Fibroblast of lung (primary cell): ENCODE data around the gene MPV17L2. TPM values are rescaled to one million over a fixed set of nuclear protein-coding genes. Genes with fewer than 3 reads are reported as not detected.

Source experiments
- DNase-seq, 2 donors: peaks; one replicate each; pipeline versions ENCODE4 v3.0.0 to v3.0.0-alpha.2; 2010; ENCODE audit warnings: low read depth in 2 of 2
- H2AFZ ChIP-seq: 2 replicates; pipeline ENCODE4 v1.5.1; 2012; ENCODE audit warnings: low read length, control low read depth, inconsistent platforms
- H3K27ac ChIP-seq: 2 replicates; pipeline ENCODE4 v1.5.1; 2011; ENCODE audit warnings: low read length, control low read depth; ENCODE audit not compliant: insufficient read depth
- H3K27me3 ChIP-seq: 2 replicates; pipeline ENCODE4 v1.5.1; 2011; ENCODE audit warnings: mild to moderate bottlenecking, low read length; ENCODE audit not compliant: control insufficient read depth, insufficient read depth
- H3K36me3 ChIP-seq: 2 replicates; pipeline ENCODE4 v1.5.1; 2011; ENCODE audit warnings: low read length; ENCODE audit not compliant: control insufficient read depth, insufficient read depth
- H3K4me1 ChIP-seq: 2 replicates; pipeline ENCODE4 v1.5.1; 2011; ENCODE audit warnings: low read length; ENCODE audit not compliant: control insufficient read depth, insufficient read depth; ENCODE audit errors: extremely low read depth
- H3K4me2 ChIP-seq: 2 replicates; pipeline ENCODE4 v1.5.1; 2011; ENCODE audit warnings: low read length, control low read depth; ENCODE audit not compliant: insufficient read depth; ENCODE audit errors: extremely low read depth
- H3K4me3 ChIP-seq, 4 experiments: fragments of 200-600 bp in 1 of 4; sonication (generic) in 1 of 4; replicated peaks in 1 of 4; 2 replicates each; pipeline ENCODE4 v1.5.1; 2011 to 2016; ENCODE audit warnings: low read length in 4 of 4, low read depth in 3 of 4, mild to moderate bottlenecking in 3 of 4, control low read depth in 2 of 4, inconsistent platforms in 1 of 4, mixed read lengths in 1 of 4; ENCODE audit not compliant: insufficient read depth in 1 of 4; ENCODE audit errors: control extremely low read depth in 1 of 4
- H3K79me2 ChIP-seq: 2 replicates; pipeline ENCODE4 v1.5.1; 2012; ENCODE audit warnings: mild to moderate bottlenecking, low read length, inconsistent platforms; ENCODE audit not compliant: control insufficient read depth, insufficient read depth
- H3K9ac ChIP-seq: 2 replicates; pipeline ENCODE4 v1.5.1; 2011; ENCODE audit warnings: mild to moderate bottlenecking, low read length, control low read depth; ENCODE audit not compliant: insufficient read depth
- H3K9me3 ChIP-seq: 2 replicates; pipeline ENCODE4 v1.5.1; 2012; ENCODE audit warnings: low read depth, low read length; ENCODE audit not compliant: control insufficient read depth, insufficient read depth
- H4K20me1 ChIP-seq: 2 replicates; pipeline ENCODE4 v1.5.1; 2011; ENCODE audit warnings: low read length; ENCODE audit not compliant: control insufficient read depth, insufficient read depth; ENCODE audit errors: extremely low read depth
- EZH2 ChIP-seq: IDR thresholded peaks from 2 replicates; pipeline ENCODE4 v1.5.1; 2012; ENCODE audit warnings: low read length, control low read depth, mild to moderate bottlenecking; ENCODE audit errors: missing control alignments
- polyA plus RNA-seq, 2 donors: library from polyadenylated mRNA; depleted of rRNA in 1 of 2; stranded (reverse) in 1 of 2; unstranded in 1 of 2; fragments of >200 nt; gene quantifications; 2 replicates each; pipeline ENCODE4 v1.2.1, GENCODE V29; 2011 to 2012; ENCODE audit warnings: missing spikeins in 1 of 2
- total RNA-seq: library from RNA; depleted of rRNA; stranded (reverse); fragments of >200 nt; gene quantifications from 2 replicates; pipeline ENCODE4 v1.2.1, GENCODE V29; 2014
- TF ChIP-seq, protein P1 (sequence below), 2 donors: IDR thresholded peaks in 1 of 2; conservative IDR thresholded peaks in 1 of 2; 1 replicate in 1 of 2; 2 replicates in 1 of 2; pipeline ENCODE4 v1.5.1; 2011 to 2012; ENCODE audit warnings: low read length in 2 of 2, control low read depth in 1 of 2, inconsistent platforms in 1 of 2, low read depth in 1 of 2, mild to moderate bottlenecking in 1 of 2

The MPV17L2 gene
- total and polyA plus RNA-seq, 2 donors (not counting 1 experiment from before 2014, with no cell fraction given), result 4.1 to 9.4 TPM

DNA sequence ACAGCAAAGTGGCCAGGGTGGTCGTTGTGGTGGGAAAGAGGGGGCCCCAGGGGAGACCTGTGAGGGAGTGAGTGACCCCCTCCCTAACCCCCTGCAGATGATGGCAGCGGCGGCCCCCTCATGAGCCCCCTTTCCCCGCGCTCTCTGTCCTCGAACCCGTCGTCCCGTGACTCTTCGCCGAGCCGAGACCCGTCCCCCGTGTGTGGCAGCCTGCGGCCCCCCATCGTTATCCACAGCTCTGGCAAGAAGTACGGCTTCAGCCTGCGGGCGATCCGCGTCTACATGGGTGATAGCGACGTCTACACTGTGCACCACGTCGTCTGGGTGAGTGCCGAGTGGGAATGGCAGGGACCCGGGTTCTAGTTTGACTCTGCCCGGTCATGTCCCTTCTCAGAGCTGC, 48.1 kb upstream of the MPV17L2 start:
- no peaks in the 10 kb centered on the region for H3K9me3 ChIP-seq
- H3K79me2 ChIP-seq, result no peaks in the 10 kb centered on the region
- no peak for DNase-seq
- H3K9ac ChIP-seq, result no peak overlapping the region
- H4K20me1 ChIP-seq, result no peaks in the 10 kb centered on the region
- H3K4me3 ChIP-seq, result no peak overlapping the region
- peaks cover 12% of the 10 kb centered on the region for H3K36me3 ChIP-seq
- H3K27ac ChIP-seq, result no peak overlapping the region
- no peak for TF ChIP-seq EZH2
- TF ChIP-seq, protein P1, sequence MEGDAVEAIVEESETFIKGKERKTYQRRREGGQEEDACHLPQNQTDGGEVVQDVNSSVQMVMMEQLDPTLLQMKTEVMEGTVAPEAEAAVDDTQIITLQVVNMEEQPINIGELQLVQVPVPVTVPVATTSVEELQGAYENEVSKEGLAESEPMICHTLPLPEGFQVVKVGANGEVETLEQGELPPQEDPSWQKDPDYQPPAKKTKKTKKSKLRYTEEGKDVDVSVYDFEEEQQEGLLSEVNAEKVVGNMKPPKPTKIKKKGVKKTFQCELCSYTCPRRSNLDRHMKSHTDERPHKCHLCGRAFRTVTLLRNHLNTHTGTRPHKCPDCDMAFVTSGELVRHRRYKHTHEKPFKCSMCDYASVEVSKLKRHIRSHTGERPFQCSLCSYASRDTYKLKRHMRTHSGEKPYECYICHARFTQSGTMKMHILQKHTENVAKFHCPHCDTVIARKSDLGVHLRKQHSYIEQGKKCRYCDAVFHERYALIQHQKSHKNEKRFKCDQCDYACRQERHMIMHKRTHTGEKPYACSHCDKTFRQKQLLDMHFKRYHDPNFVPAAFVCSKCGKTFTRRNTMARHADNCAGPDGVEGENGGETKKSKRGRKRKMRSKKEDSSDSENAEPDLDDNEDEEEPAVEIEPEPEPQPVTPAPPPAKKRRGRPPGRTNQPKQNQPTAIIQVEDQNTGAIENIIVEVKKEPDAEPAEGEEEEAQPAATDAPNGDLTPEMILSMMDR (conservative IDR thresholded peaks at IDR 0.05 in 1 of 2, IDR thresholded peaks at IDR 0.05 in 1 of 2; ENCODE audit: low read depth in 1 of 2, low read length in 2 of 2), result no peak
- no peaks in the 10 kb centered on the region for H3K27me3 ChIP-seq
- no peak overlapping the region for H3K4me2 ChIP-seq
- H3K4me1 ChIP-seq, result no peaks in the 10 kb centered on the region
- H2AFZ ChIP-seq, result no peak overlapping the region

DNA sequence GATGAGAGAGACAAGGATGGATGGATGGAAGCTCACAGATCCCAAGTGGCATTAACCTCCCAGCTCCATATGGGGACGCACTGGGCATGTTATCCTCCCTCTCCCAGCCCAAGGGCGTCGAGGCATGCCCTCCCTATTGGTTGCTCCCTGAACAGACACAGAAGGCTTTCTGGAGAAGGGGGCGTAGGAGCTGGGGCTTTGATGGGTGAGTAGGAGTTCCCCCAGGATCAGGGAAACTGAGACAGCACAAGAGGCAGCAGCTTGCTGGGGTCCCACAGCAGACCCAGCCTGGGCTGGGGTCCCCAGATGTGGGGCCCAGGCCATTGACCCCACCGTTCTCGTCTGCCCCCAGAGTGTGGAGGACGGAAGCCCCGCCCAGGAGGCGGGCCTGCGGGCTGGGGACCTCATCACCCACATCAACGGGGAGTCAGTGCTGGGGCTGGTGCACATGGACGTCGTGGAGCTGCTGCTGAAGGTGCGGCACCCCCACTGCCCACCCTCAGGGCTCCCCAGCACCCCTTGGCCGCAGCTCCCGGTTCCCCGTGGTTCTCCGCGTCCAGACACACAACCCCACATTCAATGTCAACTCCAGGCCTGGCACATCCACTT, 47.5 kb upstream of the MPV17L2 start:
- no peak for DNase-seq
- Histone ChIP-seq H3K9ac (no peak overlapping the region), H3K27me3 (no peaks in the 10 kb centered on the region), H3K4me2 (no peak overlapping the region), H4K20me1 (no peaks in the 10 kb centered on the region), H3K79me2 (no peaks in the 10 kb centered on the region), H3K36me3 (peaks cover 11% of the 10 kb centered on the region), H3K4me3 (no peak overlapping the region), H2AFZ (no peak overlapping the region), H3K9me3 (no peaks in the 10 kb centered on the region), H3K4me1 (no peaks in the 10 kb centered on the region), H3K27ac (no peak overlapping the region)
- TF ChIP-seq, protein P1 (conservative IDR thresholded peaks at IDR 0.05 in 1 of 2, IDR thresholded peaks at IDR 0.05 in 1 of 2; ENCODE audit: low read depth in 1 of 2, low read length in 2 of 2), result no peak
- no peak for TF ChIP-seq EZH2

DNA sequence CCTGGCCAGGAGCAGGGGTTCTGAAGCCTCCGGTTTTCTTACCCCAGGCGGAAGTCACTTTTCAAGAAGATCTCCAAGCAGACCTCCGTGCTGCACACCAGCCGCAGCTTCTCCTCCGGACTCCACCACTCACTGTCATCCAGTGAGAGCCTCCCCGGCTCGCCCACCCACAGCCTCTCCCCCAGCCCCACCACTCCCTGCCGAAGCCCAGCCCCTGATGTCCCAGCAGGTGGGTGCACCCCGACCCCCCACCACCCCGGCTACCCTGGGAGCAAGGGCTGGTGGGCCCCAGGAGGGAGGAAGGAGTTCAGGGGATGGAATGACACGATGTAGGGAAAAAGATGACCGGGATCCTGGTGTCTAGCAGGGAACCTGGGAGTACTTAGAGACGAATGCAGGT, 45.6 kb upstream of the MPV17L2 start:
- Histone ChIP-seq H3K9ac (no peak overlapping the region), H3K4me2 (no peak overlapping the region), H3K36me3 (peaks cover 8% of the 10 kb centered on the region), H3K79me2 (no peaks in the 10 kb centered on the region), H2AFZ (no peak overlapping the region), H4K20me1 (no peaks in the 10 kb centered on the region), H3K4me3 (no peak overlapping the region), H3K27ac (no peak overlapping the region), H3K27me3 (no peaks in the 10 kb centered on the region), H3K9me3 (no peaks in the 10 kb centered on the region), H3K4me1 (peaks cover 7% of the 10 kb centered on the region)
- no peak for DNase-seq
- TF ChIP-seq, protein P1 (conservative IDR thresholded peaks at IDR 0.05 in 1 of 2, IDR thresholded peaks at IDR 0.05 in 1 of 2; ENCODE audit: low read depth in 1 of 2, low read length in 2 of 2), result no peak
- no peak for TF ChIP-seq EZH2
